Motor neuron (in vitro differentiated cells): ENCODE data around the gene EFR3B. TPM values are rescaled to one million over a fixed set of nuclear protein-coding genes. Genes with fewer than 3 reads are reported as not detected.

ENCODE experiments used
- ATAC-seq, 8 experiments: fragments of 200-7000 bp; cut with Tn5 transposase; replicated peaks in 6 of 8; 2 replicates each; pipeline ENCODE4 v1.8.0; 2021; ENCODE audit warnings: mild to moderate bottlenecking in 8 of 8, moderate library complexity in 8 of 8
- H3K27ac ChIP-seq, 2 donors: fragments of 250-450 bp; sonication (Bioruptor Pico); 2 replicates each; pipeline ENCODE4 v1.9.0; 2021; ENCODE audit warnings: antibody characterized with exemption in 2 of 2, mild to moderate bottlenecking in 2 of 2, moderate library complexity in 1 of 2
- H3K4me1 ChIP-seq, 2 donors: fragments of 250-450 bp; sonication (Bioruptor Pico); replicated peaks in 1 of 2; 2 replicates each; pipeline ENCODE4 v1.6.1; 2021; ENCODE audit warnings: antibody characterized with exemption in 2 of 2, mild to moderate bottlenecking in 2 of 2, moderate library complexity in 1 of 2
- H3K4me3 ChIP-seq, 5 donors: fragments of 250-450 bp; sonication (Bioruptor Pico); 2 replicates each; pipeline ENCODE4 v1.9.0; 2021; ENCODE audit warnings: antibody characterized with exemption in 5 of 5, mild to moderate bottlenecking in 5 of 5, moderate library complexity in 4 of 5
- WGBS, 10 experiments: fragments of 450-650 bp; shearing (Covaris generic); methylation state at CpG; one replicate each; pipeline ENCODE4 v1.0.0; 2022; 5-methylcytosine and 5-hydroxymethylcytosine counted together
- in situ Hi-C, 9 experiments: fragments of 400-800 bp; cut with MboI; loops; one replicate each; pipeline ENCODE4 v1.15.0; 2021; ENCODE audit warnings: low sequenced_read_pairs in 9 of 9, low pct_unique_long_range_greater_than_20kb in 2 of 9; ENCODE audit not compliant: unreplicated experiment in 9 of 9
- total RNA-seq, 8 experiments: library from RNA; unstranded; fragments of 300-600 nt; gene quantifications; 2 replicates each; pipeline versions ENCODE4 v1.2.3 to v1.2.4, GENCODE V29; 2022

EFR3B gene
- total RNA-seq, 8 experiments from 2014 or later: 12.3 to 30.7 (median 21.1) TPM

DNA sequence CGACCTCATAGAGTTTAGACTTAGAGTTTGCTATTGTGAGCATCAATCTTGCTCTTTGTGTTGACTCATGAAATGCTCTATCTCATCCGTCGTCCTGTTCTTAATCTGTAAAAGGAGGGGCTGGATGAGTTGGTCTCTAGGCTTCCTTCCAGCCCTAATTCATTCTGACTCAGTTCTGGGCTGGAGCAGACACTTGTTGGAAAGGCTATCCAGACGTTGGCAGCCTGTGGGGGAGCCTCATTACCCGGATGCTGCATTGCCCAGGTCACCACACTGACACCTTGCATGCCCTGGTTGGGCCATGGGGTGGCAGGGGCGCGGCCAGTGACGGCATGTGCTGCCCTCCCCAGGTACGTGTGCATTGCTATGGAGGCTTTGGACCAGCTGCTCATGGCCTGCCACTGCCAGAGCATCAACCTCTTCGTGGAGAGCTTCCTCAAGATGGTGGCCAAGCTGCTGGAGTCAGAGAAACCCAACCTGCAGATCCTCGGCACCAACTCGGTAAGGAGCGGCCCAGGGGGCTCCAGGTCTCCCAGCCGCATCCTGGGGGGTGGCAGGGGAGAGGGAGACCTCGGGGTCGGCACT lies 61.5 kb downstream of the EFR3B start:
- no peak overlapping the region for H3K4me3 ChIP-seq
- WGBS, 10 experiments: 0 to 100% (median 60%) methylated on average over 1 to 12 of the region's 16 CpGs; no CpG with 5 or more reads in 3 of the 10 experiments
- ATAC-seq: peak in 3 of 8 experiments; percentile 15 to 71 (median 50)
- no peak overlapping the region for H3K27ac ChIP-seq
- H3K4me1 ChIP-seq: peaks cover 10 to 13% of the 10 kb centered on the region in 2 donors
- in situ Hi-C loops: loop anchor here in 1 of 9 experiments (25.0 kb wide), 1 partner anchor 116 kb away; no protein-coding TSS in a partner anchor

GRCh38 chr2:25104736-25105135 lies 62.9 kb downstream of the EFR3B start:
- peak in 1 of 8 experiments; percentile 7 for ATAC-seq
- H3K4me3 ChIP-seq: no peak overlapping the region
- 10 to 100% (median 92%) methylated on average over 1 to 5 of the region's 5 CpGs for WGBS, 10 experiments
- in situ Hi-C loops: loop anchor here in 1 of 9 experiments (25.0 kb wide), 1 partner anchor 117 kb away; no protein-coding TSS in a partner anchor
- H3K27ac ChIP-seq: no peak overlapping the region
- H3K4me1 ChIP-seq: peaks cover 10 to 13% of the 10 kb centered on the region in 2 donors

GRCh38 chr2:25105336-25106085 lies 63.6 kb downstream of the EFR3B start:
- in situ Hi-C loops: loop anchor here in 1 of 9 experiments (25.0 kb wide), 1 partner anchor 118 kb away; no protein-coding TSS in a partner anchor
- Histone ChIP-seq H3K4me3 (no peak overlapping the region), H3K27ac (peak overlapping the region in 1 of 2 donors; percentile 71), H3K4me1 (peaks cover 10 to 13% of the 10 kb centered on the region in 2 donors)
- peak; percentile 79 to 98 (median 92) for ATAC-seq
- WGBS, 10 experiments: 0 to 95% (median 38%) methylated on average over 1 to 5 of the region's 6 CpGs; no CpG with 5 or more reads in 2 of the 10 experiments

- no peak overlapping the region for H3K4me3 ChIP-seq
- no peak overlapping the region for H3K27ac ChIP-seq
- ATAC-seq: no peak
- whole genome bisulfite sequencing, 10 experiments: 67 to 100% (median 97%) methylated on average over 1 to 3 of the region's 9 CpGs; no CpG with 5 or more reads in 6 of the 10 experiments
- peaks cover 10 to 13% of the 10 kb centered on the region in 2 donors for H3K4me1 ChIP-seq
- in situ Hi-C loops: loop anchor here in 1 of 9 experiments (25.0 kb wide), 1 partner anchor 123 kb away; no protein-coding TSS in a partner anchor
Measured at GRCh38 chr2:25109822-25110221, 67.9 kb downstream of the EFR3B start.

DNA sequence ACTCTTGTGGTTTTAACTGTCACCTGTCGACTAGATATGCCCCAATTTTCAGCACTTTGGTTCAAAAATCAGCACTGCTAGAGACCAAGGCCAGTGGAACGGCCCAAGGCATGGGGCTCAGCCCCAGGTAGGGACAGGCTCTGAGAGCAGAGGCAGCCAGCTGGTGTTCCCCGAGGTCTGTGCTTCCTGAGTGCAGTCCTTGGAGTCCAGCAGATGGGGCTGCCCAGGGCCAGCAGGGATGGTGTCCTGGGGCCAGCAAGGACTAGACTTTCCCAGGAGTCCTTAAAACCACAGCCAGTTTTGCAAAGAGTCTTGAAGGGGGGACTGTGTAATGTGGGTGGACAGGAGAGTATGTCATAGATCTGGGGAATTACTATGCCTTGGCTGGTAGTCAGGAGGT lies 70.2 kb downstream of the EFR3B start:
- H3K4me1 ChIP-seq: no peaks in the 10 kb centered on the region
- in situ Hi-C loops: loop anchor here in 1 of 9 experiments (25.0 kb wide), 1 partner anchor 125 kb away; no protein-coding TSS in a partner anchor
- H3K27ac ChIP-seq: no peak overlapping the region
- ATAC-seq: peak in 1 of 8 experiments; percentile 29
- 40 to 100% (median 60%) methylated on average over 1 of the region's 3 CpGs; no CpG with 5 or more reads in 7 of the 10 experiments for WGBS, 10 experiments
- H3K4me3 ChIP-seq: no peak overlapping the region

DNA sequence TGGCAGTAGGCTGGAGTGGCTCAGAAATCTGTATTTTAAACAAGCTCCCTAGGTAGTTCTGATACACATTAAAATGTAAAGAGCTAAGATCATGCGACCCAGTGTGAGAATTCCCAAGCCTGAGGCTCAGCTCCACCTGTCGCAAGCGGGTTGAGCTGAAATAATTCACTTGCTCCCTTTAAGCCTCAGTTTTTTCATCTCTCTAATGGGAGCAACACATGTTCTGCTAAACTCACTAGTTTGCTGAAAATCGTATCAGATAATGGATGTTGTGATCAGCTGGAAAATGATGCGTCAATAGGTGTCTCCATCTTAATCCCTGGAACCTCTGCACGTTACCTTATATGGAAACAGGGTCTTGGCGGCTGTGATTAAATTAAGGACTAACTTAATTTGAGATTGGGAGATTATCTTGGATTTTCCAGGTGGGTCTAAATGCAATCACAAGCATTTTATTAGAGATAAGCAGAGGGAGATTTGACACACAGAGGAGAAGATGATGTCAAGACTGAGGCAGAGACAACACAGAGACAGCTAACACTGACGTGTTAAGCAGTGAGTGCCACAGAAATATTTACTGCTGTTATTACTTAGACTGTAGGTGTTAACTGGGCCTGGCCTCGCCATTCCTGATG lies 73.5 kb downstream of the EFR3B start:
- Histone ChIP-seq H3K27ac (no peak overlapping the region), H3K4me3 (no peak overlapping the region), H3K4me1 (no peaks in the 10 kb centered on the region)
- 80 to 100% (median 92%) methylated on average over 1 to 7 of the region's 9 CpGs for WGBS, 10 experiments
- ATAC-seq: no peak
- in situ Hi-C loops: loop anchor here in 1 of 9 experiments (25.0 kb wide), 1 partner anchor 128 kb away; no protein-coding TSS in a partner anchor

GRCh38 chr2:25115902-25116301 lies 74.0 kb downstream of the EFR3B start:
- Histone ChIP-seq H3K4me3 (no peak overlapping the region), H3K4me1 (no peaks in the 10 kb centered on the region), H3K27ac (no peak overlapping the region)
- 58 to 100% (median 86%) methylated on average over 1 to 4 of the region's 4 CpGs; no CpG with 5 or more reads in 1 of the 10 experiments for WGBS, 10 experiments
- ATAC-seq: no peak
- in situ Hi-C loops: loop anchor here in 1 of 9 experiments (25.0 kb wide), 1 partner anchor 129 kb away; no protein-coding TSS in a partner anchor

GRCh38 chr2:25116956-25117355 lies 75.1 kb downstream of the EFR3B start:
- Histone ChIP-seq H3K4me1 (no peaks in the 10 kb centered on the region), H3K4me3 (no peak overlapping the region), H3K27ac (no peak overlapping the region)
- WGBS, 10 experiments: 67 to 100% (median 92%) methylated on average over 1 to 5 of the region's 13 CpGs; no CpG with 5 or more reads in 5 of the 10 experiments
- in situ Hi-C loops: loop anchor here in 1 of 9 experiments (25.0 kb wide), 1 partner anchor 130 kb away; no protein-coding TSS in a partner anchor
- no peak for ATAC-seq

GRCh38 chr2:25119263-25119662 lies 77.4 kb downstream of the EFR3B start:
- in situ Hi-C loops: loop anchor here in 1 of 9 experiments (25.0 kb wide), 1 partner anchor 132 kb away; no protein-coding TSS in a partner anchor
- Histone ChIP-seq H3K27ac (no peak overlapping the region), H3K4me3 (no peak overlapping the region), H3K4me1 (no peaks in the 10 kb centered on the region)
- ATAC-seq: no peak
- 42 to 100% (median 90%) methylated on average over 1 to 8 of the region's 11 CpGs; no CpG with 5 or more reads in 1 of the 10 experiments for WGBS, 10 experiments

DNA sequence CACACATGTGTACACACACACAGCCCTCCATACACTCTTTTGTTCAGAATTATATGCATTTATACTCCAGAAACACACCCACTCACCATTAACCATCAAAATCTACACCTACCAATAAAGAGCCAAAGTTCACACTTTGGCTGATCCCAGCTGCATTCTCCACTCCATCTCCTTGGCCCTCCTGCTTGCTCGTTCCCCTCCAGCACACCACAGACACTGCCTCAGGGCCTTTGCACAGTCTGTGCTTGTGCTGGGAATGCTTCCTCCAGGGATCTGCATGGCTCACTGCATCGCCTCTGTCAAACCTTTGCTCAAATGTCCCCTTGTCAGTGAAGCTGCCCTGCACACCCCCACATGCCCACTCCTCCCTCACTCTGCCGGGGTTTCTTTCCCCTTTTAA lies 80.5 kb downstream of the EFR3B start:
- 75 to 100% (median 100%) methylated on average over 1 to 2 of the region's 3 CpGs; no CpG with 5 or more reads in 2 of the 10 experiments for WGBS, 10 experiments
- H3K4me3 ChIP-seq: no peak overlapping the region
- in situ Hi-C loops: loop anchor here in 2 of 9 experiments (10.0 to 25.0 kb wide), 2 partner anchors 135 to 148 kb away; partner anchors contain the start of gene DNAJC27 (in 1 of the 2)
- ATAC-seq: no peak
- no peak overlapping the region for H3K27ac ChIP-seq
- H3K4me1 ChIP-seq: no peaks in the 10 kb centered on the region

DNA sequence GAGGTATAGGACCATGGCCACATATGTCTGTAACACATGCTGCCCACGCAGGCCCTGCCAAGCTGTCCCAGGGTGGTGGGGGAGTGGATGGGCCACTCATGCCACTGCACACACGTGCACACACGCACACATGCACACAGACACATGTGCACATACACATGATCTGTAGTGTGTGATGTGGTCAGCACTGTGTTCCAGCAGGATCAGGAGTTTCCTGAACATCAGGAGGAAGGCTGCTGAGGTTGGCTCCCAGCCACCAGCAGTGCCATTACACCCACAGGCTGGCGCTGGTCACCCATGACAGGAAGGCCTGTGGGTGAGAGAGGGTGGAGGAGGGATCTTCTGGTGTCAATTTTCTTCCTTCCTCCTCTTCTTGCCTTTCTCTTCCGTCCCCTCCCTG lies 81.8 kb downstream of the EFR3B start:
- in situ Hi-C loops: loop anchor here in 2 of 9 experiments (10.0 to 25.0 kb wide), 2 partner anchors 136 to 149 kb away; partner anchors contain the start of gene DNAJC27 (in 1 of the 2)
- Histone ChIP-seq H3K27ac (no peak overlapping the region), H3K4me1 (no peaks in the 10 kb centered on the region), H3K4me3 (no peak overlapping the region)
- 82 to 100% (median 92%) methylated on average over 1 to 2 of the region's 5 CpGs; no CpG with 5 or more reads in 7 of the 10 experiments for WGBS, 10 experiments
- ATAC-seq: no peak

GRCh38 chr2:25125189-25125588 lies 83.3 kb downstream of the EFR3B start:
- H3K27ac ChIP-seq: no peak overlapping the region
- no peak for ATAC-seq
- no peak overlapping the region for H3K4me3 ChIP-seq

More at GRCh38 chr2:25125189-25125588, 83.3 kb downstream of the EFR3B start:
- peaks cover 0 to 2% of the 10 kb centered on the region in 2 donors for H3K4me1 ChIP-seq
- in situ Hi-C loops: loop anchor here in 3 of 9 experiments (10.0 to 25.0 kb wide), 3 partner anchors 138 to 713 kb away; partner anchors contain the start of gene DNAJC27 (in 1 of the 3)
- WGBS, 10 experiments: 80 to 100% (median 93%) methylated on average over 1 to 5 of the region's 7 CpGs; no CpG with 5 or more reads in 5 of the 10 experiments
